ENCODE measurements around the gene FOXE1. TPM values are rescaled to one million over a fixed set of nuclear protein-coding genes. Genes with fewer than 3 reads are reported as not detected.

The FOXE1 gene
- total RNA-seq, 1 experiment from 2014 or later, result not detected

DNA sequence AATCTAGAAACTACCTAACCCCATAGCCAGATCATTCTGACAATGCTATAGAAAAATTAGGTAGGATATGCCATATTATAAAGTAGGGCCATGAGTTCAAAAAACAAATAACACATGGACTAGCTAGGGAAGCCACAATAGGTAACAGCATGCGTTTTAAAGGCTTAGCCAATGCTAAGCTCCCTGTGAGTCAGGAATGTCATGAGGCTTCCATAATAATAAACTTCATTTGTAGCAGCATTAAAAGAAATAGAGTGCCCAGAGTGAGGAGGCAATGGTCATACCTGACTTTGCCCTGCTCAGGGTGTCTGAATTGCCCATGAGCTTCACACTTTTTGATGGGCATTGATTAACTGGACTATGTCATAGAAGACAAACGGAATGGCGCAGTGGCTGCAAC, 15.8 kb downstream of the FOXE1 start:
- H2BK12ac ChIP-seq (ENCODE audit: insufficient read length, low read depth, low read length), result no peak overlapping the region
- H2AFZ ChIP-seq (ENCODE audit: low read length), result no peak overlapping the region
- H3K36me3 Mint-ChIP-seq (ENCODE audit: insufficient read depth in 1 of 3, low read depth in 3 of 3), result peaks cover 0 to 13% (median 0%) of the 10 kb centered on the region in 3 experiments; a peak in 3 of 7 replicates
- peak; percentile 17 for DNase-seq
- H3K27me3 ChIP-seq (ENCODE audit: insufficient read depth, low read length), result no peaks in the 10 kb centered on the region
- no peaks in the 10 kb centered on the region for H4K20me1 ChIP-seq (ENCODE audit: control insufficient read depth, insufficient read depth, insufficient read length)
- no peak overlapping the region for H3K56ac ChIP-seq (ENCODE audit: insufficient read length, low read depth, low read length)
- H3K4me2 ChIP-seq (ENCODE audit: insufficient read depth, insufficient read length, low read length), result no peak overlapping the region
- H3K79me1 ChIP-seq (ENCODE audit: insufficient read depth, low read depth, low read length, poor library complexity, severe bottlenecking), result no peaks in the 10 kb centered on the region
- H4K8ac ChIP-seq (replicated peaks; ENCODE audit: insufficient read length, low read depth, low read length), result no peak overlapping the region
- no peak overlapping the region for H2BK20ac ChIP-seq (ENCODE audit: low read depth, low read length, poor library complexity, severe bottlenecking)
- TF ChIP-seq, protein P1, sequence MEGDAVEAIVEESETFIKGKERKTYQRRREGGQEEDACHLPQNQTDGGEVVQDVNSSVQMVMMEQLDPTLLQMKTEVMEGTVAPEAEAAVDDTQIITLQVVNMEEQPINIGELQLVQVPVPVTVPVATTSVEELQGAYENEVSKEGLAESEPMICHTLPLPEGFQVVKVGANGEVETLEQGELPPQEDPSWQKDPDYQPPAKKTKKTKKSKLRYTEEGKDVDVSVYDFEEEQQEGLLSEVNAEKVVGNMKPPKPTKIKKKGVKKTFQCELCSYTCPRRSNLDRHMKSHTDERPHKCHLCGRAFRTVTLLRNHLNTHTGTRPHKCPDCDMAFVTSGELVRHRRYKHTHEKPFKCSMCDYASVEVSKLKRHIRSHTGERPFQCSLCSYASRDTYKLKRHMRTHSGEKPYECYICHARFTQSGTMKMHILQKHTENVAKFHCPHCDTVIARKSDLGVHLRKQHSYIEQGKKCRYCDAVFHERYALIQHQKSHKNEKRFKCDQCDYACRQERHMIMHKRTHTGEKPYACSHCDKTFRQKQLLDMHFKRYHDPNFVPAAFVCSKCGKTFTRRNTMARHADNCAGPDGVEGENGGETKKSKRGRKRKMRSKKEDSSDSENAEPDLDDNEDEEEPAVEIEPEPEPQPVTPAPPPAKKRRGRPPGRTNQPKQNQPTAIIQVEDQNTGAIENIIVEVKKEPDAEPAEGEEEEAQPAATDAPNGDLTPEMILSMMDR (conservative IDR thresholded peaks at IDR 0.05), result no peak
- no peaks in the 10 kb centered on the region for H3K23me2 ChIP-seq (ENCODE audit: insufficient read length, low read depth, low read length, poor library complexity, severe bottlenecking)
- no CpG with 5 or more reads among the region's 3 CpGs for WGBS (ENCODE audit: extremely low coverage, insufficient read length, low lambda C conversion rate)
- no peak overlapping the region for H3T11ph ChIP-seq (ENCODE audit: low read length)
- no peak overlapping the region for H3K27ac Mint-ChIP-seq
- no peak overlapping the region for H3K4ac ChIP-seq (ENCODE audit: low read depth, low read length)
- peaks cover 16 to 18% of the 10 kb centered on the region in 2 experiments for H3K9me3 Mint-ChIP-seq
- peaks cover 15 to 26% of the 10 kb centered on the region in 2 experiments for H3K4me1 Mint-ChIP-seq
- H3K9ac ChIP-seq (ENCODE audit: extremely low read depth, insufficient read length, low read length), result no peak overlapping the region
- no peak overlapping the region for H2AK5ac ChIP-seq (ENCODE audit: insufficient read length, low read length)
- no peak overlapping the region for H2BK120ac ChIP-seq (ENCODE audit: low read depth, low read length, poor library complexity, severe bottlenecking)
- H3K4me3 Mint-ChIP-seq, result no peak overlapping the region
- H2BK5ac ChIP-seq (ENCODE audit: insufficient read length, low read length), result no peak overlapping the region
- H3K27ac ChIP-seq (ENCODE audit: insufficient read length, low read depth, low read length), result no peak overlapping the region
- H3K9me3 ChIP-seq (ENCODE audit: control insufficient read depth, low read depth, low read length), result no peaks in the 10 kb centered on the region
- H3K18ac ChIP-seq (ENCODE audit: insufficient read length, low read depth, low read length), result no peak overlapping the region
- H3K14ac ChIP-seq (ENCODE audit: insufficient read depth, low read length), result no peak overlapping the region
- H3K4me1 ChIP-seq (ENCODE audit: insufficient read depth, low read length), result peaks cover 6% of the 10 kb centered on the region; the same call in 1 of the 2 replicates
- peaks cover 64% of the 10 kb centered on the region for H3K27me3 Mint-ChIP-seq (ENCODE audit: low read depth)
- no peak overlapping the region for H4K5ac ChIP-seq (ENCODE audit: insufficient read length, low read depth, low read length)
- H2BK15ac ChIP-seq (ENCODE audit: low read depth, low read length), result no peak overlapping the region
- H3K23ac ChIP-seq (ENCODE audit: insufficient read length, low read depth, low read length), result no peak overlapping the region
- no peak overlapping the region for H4K91ac ChIP-seq (ENCODE audit: insufficient read length, low read depth, low read length)
- H3K79me2 ChIP-seq (ENCODE audit: insufficient read depth, low read length), result no peaks in the 10 kb centered on the region
